Parathyroid adenoma (tissue), 2 donors: Measurements from ENCODE around the gene ERICH3.

ENCODE experiments used
- H2AFZ ChIP-seq: fragments of 300-600 bp; sonication (generic); one replicate; pipeline ENCODE4 v1.7.0; 2017; ENCODE audit warnings: antibody characterized with exemption, mild to moderate bottlenecking
- H3K27ac ChIP-seq: fragments of 300-600 bp; sonication (generic); one replicate; pipeline ENCODE4 v1.7.0; 2017
- H3K27me3 ChIP-seq: fragments of 300-600 bp; sonication (generic); one replicate; pipeline ENCODE4 v1.7.0; 2017; ENCODE audit warnings: low read length; ENCODE audit not compliant: control insufficient read depth, insufficient read depth
- H3K36me3 ChIP-seq: fragments of 300-600 bp; sonication (generic); one replicate; pipeline ENCODE4 v1.7.0; 2017; ENCODE audit warnings: low read length; ENCODE audit not compliant: control insufficient read depth, insufficient read depth
- H3K4me1 ChIP-seq: fragments of 300-600 bp; sonication (generic); one replicate; pipeline ENCODE4 v1.7.0; 2017; ENCODE audit warnings: control low read depth
- H3K4me2 ChIP-seq: fragments of 300-600 bp; sonication (generic); one replicate; pipeline ENCODE4 v1.7.0; 2017; ENCODE audit warnings: low read length
- H3K4me3 ChIP-seq: fragments of 300-600 bp; sonication (generic); one replicate; pipeline ENCODE4 v1.7.0; 2017; ENCODE audit warnings: low read depth, low read length
- H3K79me2 ChIP-seq: fragments of 300-600 bp; sonication (generic); one replicate; pipeline ENCODE4 v1.7.0; 2017; ENCODE audit warnings: control low read depth
- H3K9ac ChIP-seq: fragments of 300-600 bp; sonication (generic); one replicate; pipeline ENCODE4 v1.7.0; 2017; ENCODE audit warnings: mild to moderate bottlenecking
- H3K9me3 ChIP-seq: fragments of 300-600 bp; sonication (generic); one replicate; pipeline ENCODE4 v1.7.0; 2017; ENCODE audit warnings: low read length; ENCODE audit not compliant: control insufficient read depth
- TF ChIP-seq, protein P1 (sequence below): fragments of 300-600 bp; sonication (generic); IDR thresholded peaks from one replicate; pipeline ENCODE4 v1.7.0; 2017; ENCODE audit warnings: antibody characterized with exemption, mild to moderate bottlenecking
- donor health status: primary hyperparathyroidism.

Gene ERICH3

DNA sequence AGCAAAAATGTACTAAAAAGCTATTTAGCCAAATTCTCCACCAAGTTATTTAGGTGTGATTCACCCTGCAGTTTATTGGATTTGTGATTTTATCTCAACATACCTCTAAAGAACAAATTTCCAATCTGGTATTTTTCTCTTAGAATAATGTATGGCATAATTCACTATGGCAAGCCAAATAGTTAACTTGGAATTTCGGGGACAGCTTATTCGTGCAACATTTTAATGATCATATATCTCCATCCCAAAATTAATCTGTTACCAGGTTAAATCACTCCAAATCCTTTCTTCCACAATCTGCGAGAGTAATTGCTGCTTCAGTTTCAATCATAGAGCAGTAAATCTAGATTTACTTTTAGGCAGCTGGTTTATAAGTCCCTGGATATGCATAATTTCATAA lies 53.4 kb downstream of the ERICH3 start:
- TF ChIP-seq, protein P1, sequence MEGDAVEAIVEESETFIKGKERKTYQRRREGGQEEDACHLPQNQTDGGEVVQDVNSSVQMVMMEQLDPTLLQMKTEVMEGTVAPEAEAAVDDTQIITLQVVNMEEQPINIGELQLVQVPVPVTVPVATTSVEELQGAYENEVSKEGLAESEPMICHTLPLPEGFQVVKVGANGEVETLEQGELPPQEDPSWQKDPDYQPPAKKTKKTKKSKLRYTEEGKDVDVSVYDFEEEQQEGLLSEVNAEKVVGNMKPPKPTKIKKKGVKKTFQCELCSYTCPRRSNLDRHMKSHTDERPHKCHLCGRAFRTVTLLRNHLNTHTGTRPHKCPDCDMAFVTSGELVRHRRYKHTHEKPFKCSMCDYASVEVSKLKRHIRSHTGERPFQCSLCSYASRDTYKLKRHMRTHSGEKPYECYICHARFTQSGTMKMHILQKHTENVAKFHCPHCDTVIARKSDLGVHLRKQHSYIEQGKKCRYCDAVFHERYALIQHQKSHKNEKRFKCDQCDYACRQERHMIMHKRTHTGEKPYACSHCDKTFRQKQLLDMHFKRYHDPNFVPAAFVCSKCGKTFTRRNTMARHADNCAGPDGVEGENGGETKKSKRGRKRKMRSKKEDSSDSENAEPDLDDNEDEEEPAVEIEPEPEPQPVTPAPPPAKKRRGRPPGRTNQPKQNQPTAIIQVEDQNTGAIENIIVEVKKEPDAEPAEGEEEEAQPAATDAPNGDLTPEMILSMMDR, result no peak
- Histone ChIP-seq H3K27me3 (no peaks in the 10 kb centered on the region), H3K4me2 (no peak overlapping the region), H3K36me3 (no peaks in the 10 kb centered on the region), H3K4me3 (no peak overlapping the region), H3K79me2 (no peaks in the 10 kb centered on the region), H3K9me3 (no peaks in the 10 kb centered on the region), H3K27ac (no peak overlapping the region), H2AFZ (no peak overlapping the region), H3K9ac (no peak overlapping the region), H3K4me1 (no peaks in the 10 kb centered on the region)

DNA sequence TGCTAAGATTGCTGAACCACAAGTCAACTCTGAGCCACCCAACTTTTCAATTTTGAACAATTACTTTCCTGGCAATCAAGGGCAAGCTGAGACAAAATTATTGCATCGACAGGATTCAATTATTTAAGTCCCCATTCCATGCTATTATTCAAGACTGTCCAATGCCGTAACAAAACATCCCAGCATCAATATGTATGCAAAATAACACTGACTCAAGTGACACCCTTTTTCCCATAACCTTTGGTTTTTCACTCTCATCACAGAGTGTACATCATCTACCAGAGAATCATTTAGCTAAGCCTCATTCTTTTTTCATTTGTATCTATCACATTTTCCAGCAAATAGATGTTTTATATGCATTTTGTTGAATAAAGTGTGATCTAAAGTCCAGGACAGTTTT lies 54.6 kb downstream of the ERICH3 start:
- no peaks in the 10 kb centered on the region for H3K9me3 ChIP-seq
- H3K36me3 ChIP-seq, result no peaks in the 10 kb centered on the region
- no peak overlapping the region for H3K27ac ChIP-seq
- no peak overlapping the region for H3K9ac ChIP-seq
- no peak overlapping the region for H3K4me2 ChIP-seq
- no peaks in the 10 kb centered on the region for H3K27me3 ChIP-seq
- H3K79me2 ChIP-seq, result no peaks in the 10 kb centered on the region
- no peaks in the 10 kb centered on the region for H3K4me1 ChIP-seq
- TF ChIP-seq, protein P1, result no peak
- no peak overlapping the region for H3K4me3 ChIP-seq
- H2AFZ ChIP-seq, result no peak overlapping the region

DNA sequence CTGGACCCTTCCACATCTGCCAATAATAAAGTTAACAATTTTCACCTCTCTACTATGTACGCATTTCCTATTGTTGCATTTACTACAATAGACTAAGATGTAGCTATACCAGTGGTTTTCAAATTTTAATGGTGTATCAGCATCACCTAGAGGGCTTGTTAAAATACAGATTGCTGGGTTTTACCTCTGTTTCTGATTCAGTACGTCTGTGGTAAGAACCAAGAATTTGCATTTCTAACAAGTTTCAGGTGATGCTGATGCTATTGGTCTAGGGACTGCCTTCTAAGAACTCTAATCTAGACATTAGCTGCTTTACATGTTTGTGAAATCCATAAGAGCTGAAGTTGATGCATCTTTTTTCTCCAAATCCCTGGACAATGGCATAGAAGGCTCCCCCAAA lies 59.7 kb downstream of the ERICH3 start:
- Histone ChIP-seq H3K79me2 (no peaks in the 10 kb centered on the region), H3K4me1 (no peaks in the 10 kb centered on the region), H3K9me3 (no peaks in the 10 kb centered on the region), H3K27me3 (no peaks in the 10 kb centered on the region), H3K9ac (no peak overlapping the region), H2AFZ (no peak overlapping the region), H3K27ac (no peak overlapping the region), H3K36me3 (no peaks in the 10 kb centered on the region), H3K4me3 (no peak overlapping the region), H3K4me2 (no peak overlapping the region)
- TF ChIP-seq, protein P1, result no peak

DNA sequence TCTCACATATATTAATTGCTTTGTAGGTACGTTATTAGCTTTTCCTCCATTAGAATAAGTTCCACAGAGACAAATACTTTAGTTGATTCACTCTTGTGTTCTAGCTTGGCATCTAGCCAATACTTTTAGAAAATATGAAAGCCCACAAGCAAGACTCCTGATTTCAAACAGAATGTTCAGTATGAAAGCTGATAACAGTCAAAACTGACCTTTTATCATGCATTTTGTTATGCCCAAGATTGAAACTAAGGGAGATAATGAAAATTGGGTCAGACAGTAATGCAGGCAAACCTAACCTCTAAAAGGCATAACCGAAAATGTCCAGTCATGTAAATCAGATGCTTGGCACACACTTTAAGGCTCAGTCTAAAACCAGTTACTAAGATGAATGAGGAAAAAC lies 61.7 kb downstream of the ERICH3 start:
- no peak overlapping the region for H3K4me2 ChIP-seq

DNA sequence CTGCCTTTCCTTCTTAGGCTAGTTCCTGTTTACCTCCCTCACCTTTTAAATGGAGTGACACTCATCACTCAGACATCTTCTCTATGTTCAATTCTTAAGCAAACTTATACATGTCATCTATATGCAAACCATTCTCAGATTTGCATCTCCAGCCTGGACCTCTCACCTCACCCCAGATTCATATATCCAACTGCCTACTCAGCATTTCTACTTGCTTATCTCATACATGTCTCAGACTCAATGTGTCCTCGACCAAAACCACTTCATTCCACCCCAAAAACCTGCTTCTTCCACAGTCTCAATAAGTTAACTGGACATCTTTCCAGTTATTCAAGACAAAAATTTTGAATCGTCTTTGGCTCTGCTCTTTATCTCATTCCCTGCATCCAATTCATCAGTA lies 62.6 kb downstream of the ERICH3 start:
- TF ChIP-seq, protein P1, result no peak
- Histone ChIP-seq H3K4me3 (no peak overlapping the region), H3K27ac (no peak overlapping the region), H3K4me1 (no peaks in the 10 kb centered on the region), H3K27me3 (no peaks in the 10 kb centered on the region), H2AFZ (no peak overlapping the region), H3K36me3 (no peaks in the 10 kb centered on the region), H3K9me3 (no peaks in the 10 kb centered on the region), H3K79me2 (no peaks in the 10 kb centered on the region), H3K4me2 (no peak overlapping the region), H3K9ac (no peak overlapping the region)

More for the DNA sequence above, 61.7 kb downstream of the ERICH3 start:
- TF ChIP-seq, protein P1, result no peak
- Histone ChIP-seq H3K36me3 (no peaks in the 10 kb centered on the region), H3K27ac (no peak overlapping the region), H3K79me2 (no peaks in the 10 kb centered on the region), H2AFZ (no peak overlapping the region), H3K9me3 (no peaks in the 10 kb centered on the region), H3K4me1 (no peaks in the 10 kb centered on the region), H3K9ac (no peak overlapping the region), H3K4me3 (no peak overlapping the region), H3K27me3 (no peaks in the 10 kb centered on the region)
